Measurements from ENCODE around the gene APBB2. TPM values are rescaled to one million over a fixed set of nuclear protein-coding genes. Genes with fewer than 3 reads are reported as not detected.

APBB2 gene
- total RNA-seq, 2 donors from 2014 or later: 56.1 to 64.8 TPM

GRCh38 chr4:40856277-40856839 is 358.0 kb downstream of the APBB2 start:
- Histone ChIP-seq H3K36me3 (ENCODE audit: control insufficient read depth, insufficient read depth, low read length) (peaks cover 9% of the 10 kb centered on the region), H3K4me1 (ENCODE audit: control insufficient read depth, insufficient read depth, low read length) (no peaks in the 10 kb centered on the region), H3K27me3 (ENCODE audit: control insufficient read depth, insufficient read depth, low read length, poor library complexity, severe bottlenecking) (no peaks in the 10 kb centered on the region), H3K27ac (ENCODE audit: low read depth, low read length) (peak overlapping the region; percentile 87), H3K4me3 (ENCODE audit: low read length) (peak overlapping the region; percentile 89), H3K9me3 (ENCODE audit: control insufficient read depth, low read length) (no peaks in the 10 kb centered on the region), H3K9ac (ENCODE audit: extremely low read depth, low read length, poor library complexity, severe bottlenecking) (peak overlapping the region; percentile 77)
- Mint-ChIP-seq H3K9me3 (no peaks in the 10 kb centered on the region), H3K27me3 (ENCODE audit: insufficient read depth) (peaks cover 5% of the 10 kb centered on the region), H3K4me3 (peak overlapping the region; percentile 76), H3K36me3 (ENCODE audit: low read depth) (peaks cover 15% of the 10 kb centered on the region), H3K4me1 (peaks cover 9% of the 10 kb centered on the region), H3K27ac (peak overlapping the region; percentile 94)
- no peak for DNase-seq
- WGBS, 2 experiments (ENCODE audit: insufficient coverage in 1 of 2, insufficient read length in 1 of 2): 12 to 21% methylated on average over 6 to 16 of the region's 16 CpGs
- no peak for TF ChIP-seq CTCF (conservative IDR thresholded peaks at IDR 0.05)

- no peak for TF ChIP-seq CTCF (conservative IDR thresholded peaks at IDR 0.05)
- Histone ChIP-seq H3K9ac (ENCODE audit: extremely low read depth, low read length, poor library complexity, severe bottlenecking) (no peak overlapping the region), H3K36me3 (ENCODE audit: control insufficient read depth, insufficient read depth, low read length) (peaks cover 9% of the 10 kb centered on the region), H3K27ac (ENCODE audit: low read depth, low read length) (no peak overlapping the region), H3K4me1 (ENCODE audit: control insufficient read depth, insufficient read depth, low read length) (no peaks in the 10 kb centered on the region), H3K27me3 (ENCODE audit: control insufficient read depth, insufficient read depth, low read length, poor library complexity, severe bottlenecking) (no peaks in the 10 kb centered on the region), H3K4me3 (ENCODE audit: low read length) (no peak overlapping the region), H3K9me3 (ENCODE audit: control insufficient read depth, low read length) (no peaks in the 10 kb centered on the region)
- peaks cover 16% of the 10 kb centered on the region for H3K4me1 Mint-ChIP-seq
- no peak overlapping the region for H3K4me3 Mint-ChIP-seq
- H3K27me3 Mint-ChIP-seq (ENCODE audit: insufficient read depth): peaks cover under 1% of the 10 kb centered on the region
- DNase-seq: no peak
- WGBS, 2 experiments (ENCODE audit: insufficient coverage in 1 of 2, insufficient read length in 1 of 2): 90 to 96% methylated on average over 2 to 4 of the region's 4 CpGs
- H3K27ac Mint-ChIP-seq: no peak overlapping the region
- H3K9me3 Mint-ChIP-seq: no peaks in the 10 kb centered on the region
- H3K36me3 Mint-ChIP-seq (ENCODE audit: low read depth): peaks cover 17% of the 10 kb centered on the region
Measured at GRCh38 chr4:40850496-40850895, 363.8 kb downstream of the APBB2 start.

- WGBS, 2 experiments (ENCODE audit: insufficient coverage in 1 of 2, insufficient read length in 1 of 2): 78 to 100% methylated on average over 1 to 3 of the region's 3 CpGs
- H3K9me3 ChIP-seq (ENCODE audit: control insufficient read depth, low read length): no peaks in the 10 kb centered on the region
- Mint-ChIP-seq H3K36me3 (ENCODE audit: low read depth) (peaks cover 11% of the 10 kb centered on the region), H3K27ac (peak overlapping the region; percentile 37), H3K27me3 (ENCODE audit: insufficient read depth) (no peaks in the 10 kb centered on the region), H3K4me1 (peaks cover 16% of the 10 kb centered on the region), H3K4me3 (no peak overlapping the region), H3K9me3 (no peaks in the 10 kb centered on the region)
- no peaks in the 10 kb centered on the region for H3K27me3 ChIP-seq (ENCODE audit: control insufficient read depth, insufficient read depth, low read length, poor library complexity, severe bottlenecking)
- no peak overlapping the region for H3K9ac ChIP-seq (ENCODE audit: extremely low read depth, low read length, poor library complexity, severe bottlenecking)
- H3K4me3 ChIP-seq (ENCODE audit: low read length): no peak overlapping the region
- DNase-seq: no peak
- no peak for TF ChIP-seq CTCF (conservative IDR thresholded peaks at IDR 0.05)
- peaks cover 5% of the 10 kb centered on the region for H3K36me3 ChIP-seq (ENCODE audit: control insufficient read depth, insufficient read depth, low read length)
- H3K27ac ChIP-seq (ENCODE audit: low read depth, low read length): peak overlapping the region; percentile 58
- no peaks in the 10 kb centered on the region for H3K4me1 ChIP-seq (ENCODE audit: control insufficient read depth, insufficient read depth, low read length)
Measured at GRCh38 chr4:40848940-40849339, 365.4 kb downstream of the APBB2 start.

All from endodermal cell (in vitro differentiated cells).